Right ventricle myocardium superior (tissue), 1 donor: ENCODE measurements around the gene ZMAT2. TPM values are rescaled to one million over a fixed set of nuclear protein-coding genes. Genes with fewer than 3 reads are reported as not detected.
"Not testable (repeated sequence)": the region's sequence is repeated elsewhere in the genome, so short reads cannot be mapped to it uniquely, and the experiment has no call there.

Experiments
- ATAC-seq: fragments of 200-7000 bp; cut with Tn5 transposase; one replicate; pipeline ENCODE4 v1.9.1; 2020; ENCODE audit warnings: mild to moderate bottlenecking; ENCODE audit not compliant: poor library complexity
- DNase-seq: peaks from one replicate; pipeline ENCODE4 v3.0.0-alpha.2; 2020
- intact Hi-C: fragments of 100-400 bp; cut with DNase I; formaldehyde crosslinking; loops from one replicate; pipeline ENCODE4 v1.11.2; 2022
- total RNA-seq: library from RNA; stranded (reverse); fragmentation: NEBNext Ultra II Directional; extraction: Animal tissue kit (Norgen Biotek cat#: 25700); gene quantifications from one replicate; pipeline ENCODE4 v1.2.1, GENCODE V29; 2021
- donor health status: DM: no; HTN: yes; CAD: no; lungs with severe emphysema.

Gene ZMAT2
- total RNA-seq, 1 donor from 2014 or later = 29.6 TPM

DNA sequence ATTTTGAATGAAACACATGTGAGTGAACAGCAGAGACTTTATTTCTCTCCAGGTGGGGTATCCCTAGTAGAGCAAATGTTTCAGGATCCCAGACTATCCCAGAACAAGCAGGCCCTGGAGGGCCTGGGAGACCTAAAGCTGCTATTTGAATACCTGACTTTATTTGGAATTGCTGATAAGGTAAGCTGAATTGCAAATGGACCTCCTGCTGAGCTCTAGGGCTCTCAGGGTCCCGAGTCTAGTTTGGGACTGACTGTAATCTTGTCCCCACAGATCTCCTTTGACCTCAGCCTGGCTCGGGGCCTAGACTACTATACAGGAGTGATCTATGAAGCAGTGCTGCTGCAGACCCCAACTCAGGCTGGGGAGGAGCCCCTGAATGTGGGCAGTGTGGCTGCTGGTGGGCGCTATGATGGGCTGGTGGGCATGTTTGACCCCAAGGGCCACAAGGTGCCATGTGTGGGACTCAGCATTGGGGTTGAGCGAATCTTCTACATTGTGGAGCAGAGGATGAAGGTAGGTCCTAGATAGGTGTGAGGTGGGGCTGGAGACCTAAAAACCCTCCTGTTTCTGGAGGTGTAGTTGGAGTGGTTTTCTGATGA, 3.3 kb upstream of the ZMAT2 start:
- intact Hi-C loops = no loop called here

GRCh38 chr5:140707812-140708211, 7.6 kb downstream of the ZMAT2 start:
- no peak for ATAC-seq
- intact Hi-C loops = no loop called here
- DNase-seq = no peak

More for the DNA sequence above, 3.3 kb upstream of the ZMAT2 start:
- ATAC-seq (no peak), DNase-seq (no peak)

DNA sequence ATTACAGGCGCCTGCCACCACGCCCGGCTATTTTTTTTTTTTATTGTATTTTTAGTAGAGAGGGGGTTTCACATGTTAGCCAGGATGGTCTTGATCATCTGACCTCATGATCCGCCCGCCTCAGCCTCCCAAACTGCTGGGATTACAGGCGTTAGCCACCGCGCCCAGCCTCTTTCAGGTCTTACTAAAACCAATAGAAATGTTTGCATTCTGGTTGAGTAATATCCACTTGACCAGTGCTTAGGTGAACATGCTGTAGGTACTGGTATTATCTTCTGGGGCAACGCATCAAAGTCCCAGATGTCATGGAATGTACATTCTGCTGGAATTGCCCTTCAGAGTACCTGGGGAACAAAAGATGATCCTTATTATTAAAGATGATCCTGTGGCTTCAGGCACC, 8.5 kb downstream of the ZMAT2 start:
- ATAC-seq, intact Hi-C loops, DNase-seq: not testable (repeated sequence)

DNA sequence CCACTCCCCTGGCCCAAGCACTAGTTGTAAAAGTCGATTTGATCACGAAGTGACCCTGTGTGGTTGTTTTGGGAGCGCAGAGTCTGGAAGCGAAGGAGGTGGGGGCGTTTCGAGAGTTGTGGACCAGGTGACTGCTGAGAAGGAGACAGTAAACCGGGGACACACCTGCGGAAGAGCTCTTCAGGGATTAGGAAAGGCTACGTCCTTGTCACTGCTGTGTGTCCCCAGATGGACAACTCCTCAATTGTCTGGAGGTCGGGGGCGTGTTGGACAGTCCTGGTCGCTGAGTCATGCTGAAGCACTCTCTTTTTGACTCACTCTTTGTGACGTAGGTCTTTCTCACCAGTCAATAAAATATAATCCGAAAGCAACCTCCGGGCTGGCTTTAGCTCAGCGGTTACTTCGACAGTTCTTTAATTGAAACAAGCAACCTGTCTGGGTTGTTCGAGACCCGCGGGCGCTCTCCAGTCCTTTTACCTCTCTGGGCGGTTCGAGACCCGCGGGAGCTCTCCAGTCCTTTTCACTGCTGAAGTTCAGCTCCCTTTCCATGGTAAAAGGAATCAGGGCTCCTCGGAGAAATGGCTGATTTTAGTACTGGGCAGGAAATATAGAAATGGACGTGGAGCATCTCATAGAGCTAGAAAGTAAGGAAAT, 10.8 kb downstream of the ZMAT2 start:
- ATAC-seq = peak; percentile 94
- intact Hi-C loops = no loop called here
- DNase-seq = peak; percentile 89

DNA sequence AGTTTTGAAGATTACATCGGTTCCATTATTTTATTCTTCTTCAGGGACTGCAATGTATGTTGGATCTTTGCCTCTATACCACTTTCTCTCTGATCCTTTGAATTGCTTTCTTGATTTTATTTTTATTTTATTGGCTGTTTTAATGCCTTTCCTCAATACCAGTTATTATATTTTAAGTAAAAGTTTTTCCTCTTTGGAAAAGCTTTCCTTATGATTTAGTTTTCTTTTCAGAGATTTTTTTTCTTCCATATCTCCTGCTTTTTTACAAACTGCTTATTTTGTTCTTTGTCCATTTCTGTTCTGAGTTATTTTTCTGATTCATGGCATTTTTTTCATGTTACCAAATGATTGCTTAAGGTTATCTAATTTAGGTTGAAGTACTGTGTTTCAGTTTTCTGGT, 11.5 kb downstream of the ZMAT2 start:
- ATAC-seq (no peak), DNase-seq (no peak)
- intact Hi-C loops = no loop called here

DNA sequence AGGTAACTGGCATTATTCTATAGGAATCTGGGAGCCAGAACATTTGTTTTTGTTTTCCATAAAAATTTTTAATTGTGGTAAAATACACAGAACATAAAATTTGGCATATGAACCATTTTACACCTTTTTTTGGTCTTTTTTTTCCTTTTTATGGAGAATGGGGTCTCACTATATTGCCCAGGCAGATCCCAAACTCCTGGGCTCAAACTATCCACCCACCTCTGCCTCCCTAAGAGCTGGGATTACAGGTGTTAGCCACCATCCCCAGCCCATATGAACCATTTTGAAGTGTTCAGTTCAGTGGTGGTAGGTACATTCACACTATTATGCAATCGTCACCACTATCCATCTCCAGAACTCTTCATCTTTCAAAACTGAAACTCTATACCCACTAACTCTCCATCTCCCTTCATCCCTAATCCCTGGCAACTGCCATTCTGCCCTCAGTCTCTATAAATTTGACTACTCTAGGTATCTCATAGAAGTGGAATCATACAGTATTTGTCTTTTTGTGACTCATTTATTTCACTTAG, 13.4 kb downstream of the ZMAT2 start:
- no peak for DNase-seq
- no peak for ATAC-seq
- intact Hi-C loops = no loop called here

GRCh38 chr5:140716238-140716637, 16.0 kb downstream of the ZMAT2 start:
- intact Hi-C loops, ATAC-seq, DNase-seq: not testable (repeated sequence)

GRCh38 chr5:140718266-140718592, 18.0 kb downstream of the ZMAT2 start:
- no peak for ATAC-seq
- intact Hi-C loops = no loop called here
- no peak for DNase-seq

DNA sequence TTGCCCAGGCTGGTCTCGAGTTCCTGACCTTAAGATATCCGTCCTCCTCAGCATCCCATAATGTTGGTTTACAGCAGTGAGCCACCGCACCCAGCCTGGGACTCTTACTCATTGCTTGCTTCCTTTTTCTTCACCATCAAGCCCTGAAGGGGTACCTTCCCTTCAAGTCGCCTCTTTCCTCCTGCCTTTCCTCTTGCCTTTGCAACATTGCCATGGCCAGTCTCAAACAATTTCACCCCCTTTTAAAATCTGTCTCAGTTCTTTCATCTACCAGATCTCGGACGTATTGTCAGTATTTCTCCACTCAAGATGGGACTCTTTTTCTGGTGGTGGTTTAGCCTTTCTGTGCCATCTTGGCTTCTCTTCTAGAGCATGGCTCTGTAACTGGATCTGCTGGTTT, 20.5 kb downstream of the ZMAT2 start:
- intact Hi-C loops, DNase-seq, ATAC-seq: not testable (repeated sequence)

DNA sequence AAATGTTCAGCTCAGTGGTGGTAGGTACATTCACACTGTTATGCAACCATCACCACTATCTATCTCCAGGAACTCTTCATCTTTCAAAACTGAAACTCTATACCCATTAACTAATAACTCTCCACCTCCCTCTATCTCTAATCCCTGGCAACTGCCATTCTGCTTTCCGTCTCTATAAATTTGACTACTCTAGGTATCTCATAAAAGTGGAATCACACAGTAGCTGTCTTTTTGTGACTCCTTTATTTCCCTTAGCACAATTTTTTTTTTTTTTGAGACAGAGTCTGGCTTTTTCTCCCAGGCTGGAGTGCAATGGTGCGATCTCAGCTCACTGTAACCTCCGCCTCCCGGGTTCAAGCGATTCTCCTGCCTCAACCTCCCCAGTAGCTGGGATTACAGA, 21.1 kb downstream of the ZMAT2 start:
- intact Hi-C loops, ATAC-seq, DNase-seq: not testable (repeated sequence)

- DNase-seq (no peak), ATAC-seq (no peak)
- intact Hi-C loops = no loop called here
These were observed 25.7 kb downstream of the ZMAT2 start for GRCh38 chr5:140725799-140726471.

DNA sequence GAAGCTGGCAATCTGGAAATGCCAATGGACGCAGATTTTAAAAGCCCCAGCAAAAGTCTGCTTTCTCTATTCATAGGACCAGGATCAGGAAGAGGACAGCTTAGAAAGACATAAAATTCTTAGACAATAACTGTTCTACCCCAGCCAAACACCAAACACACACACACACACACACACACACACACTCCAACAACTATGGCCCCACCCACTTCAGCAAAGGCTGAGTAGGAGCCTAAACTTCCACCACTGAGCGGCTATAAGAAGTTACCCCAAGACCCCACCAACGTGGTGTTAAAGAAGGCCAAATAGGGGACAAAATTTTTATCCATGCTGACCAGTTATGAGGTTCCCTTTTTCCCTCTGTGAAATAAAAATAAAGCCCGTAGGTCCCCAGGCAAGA, 32.9 kb downstream of the ZMAT2 start:
- no peak for DNase-seq
- intact Hi-C loops = no loop called here
- ATAC-seq = no peak

DNA sequence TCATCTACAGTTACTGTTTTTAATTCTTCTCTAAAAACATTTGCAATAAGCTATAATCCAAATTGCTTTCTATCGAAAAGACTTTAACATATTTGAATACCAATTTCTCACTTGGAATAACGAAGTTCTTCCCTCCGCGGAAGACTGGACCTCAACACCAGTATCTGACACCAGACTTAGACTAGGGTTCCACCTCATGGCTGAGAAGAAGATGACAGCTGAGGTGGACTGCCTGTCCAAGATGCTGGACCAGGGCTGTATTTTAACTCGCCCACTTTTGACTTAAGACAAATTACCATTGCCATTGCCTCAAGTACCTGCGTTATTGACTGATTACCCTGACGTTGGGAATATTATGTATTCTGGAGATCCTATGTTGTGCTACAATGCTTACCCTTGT, 34.1 kb downstream of the ZMAT2 start:
- intact Hi-C loops = no loop called here
- DNase-seq (no peak), ATAC-seq (no peak)

GRCh38 chr5:140737486-140737885, 37.2 kb downstream of the ZMAT2 start:
- no peak for DNase-seq
- no peak for ATAC-seq
- intact Hi-C loops = no loop called here

DNA sequence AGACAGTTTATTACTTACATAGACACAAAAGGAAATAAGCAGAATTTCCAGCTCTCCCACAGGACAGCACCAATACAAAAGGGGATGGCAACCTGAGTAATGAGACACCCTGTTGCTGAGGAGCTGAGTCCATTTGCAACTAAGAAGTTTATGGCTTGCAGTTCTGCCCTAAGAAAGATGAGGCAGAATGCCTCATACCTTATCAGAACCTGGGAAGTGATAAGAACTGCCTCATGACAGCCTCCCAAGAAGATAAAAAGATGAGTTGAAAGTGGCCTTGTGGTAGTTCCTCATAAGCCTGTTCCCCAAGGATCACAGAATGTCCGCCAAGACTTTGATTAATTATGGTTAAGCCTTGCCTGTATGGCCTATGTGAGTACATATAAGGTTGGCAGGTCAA, 41.7 kb downstream of the ZMAT2 start:
- no peak for DNase-seq
- ATAC-seq = no peak
- intact Hi-C loops = no loop called here

DNA sequence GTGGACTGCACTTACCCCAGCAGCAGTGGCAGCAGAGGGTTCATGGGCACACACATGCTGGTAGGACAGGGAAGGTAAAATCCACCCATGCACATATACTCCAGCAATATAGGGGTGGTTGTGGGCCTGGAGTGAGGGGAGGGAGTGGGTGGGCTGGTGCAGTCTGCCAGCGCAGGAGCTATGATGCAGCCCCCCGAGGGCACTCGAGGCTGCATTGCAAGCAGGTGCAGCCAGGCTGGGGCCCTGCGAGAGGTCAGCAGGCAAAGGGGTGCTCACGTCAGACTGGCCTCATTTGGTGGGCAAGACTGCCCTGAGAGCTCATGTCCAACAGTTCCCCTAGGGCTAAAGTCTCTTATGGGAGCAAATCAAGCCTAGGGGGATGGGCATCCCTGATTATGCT, 53.3 kb downstream of the ZMAT2 start:
- DNase-seq (no peak), ATAC-seq (no peak)
- intact Hi-C loops = no loop called here
